GM10266 (cell line): ENCODE data around the gene TBC1D5.

Source experiments
- DNase-seq: peaks from one replicate; pipeline ENCODE4 v3.0.0; 2012; ENCODE audit errors: extremely low spot score
- CTCF ChIP-seq: IDR thresholded peaks from 2 replicates; pipeline ENCODE4 v1.5.1; 2012; ENCODE audit warnings: mild to moderate bottlenecking, low read depth; ENCODE audit not compliant: control insufficient read depth, insufficient read depth; ENCODE audit errors: missing control alignments

Gene TBC1D5

DNA sequence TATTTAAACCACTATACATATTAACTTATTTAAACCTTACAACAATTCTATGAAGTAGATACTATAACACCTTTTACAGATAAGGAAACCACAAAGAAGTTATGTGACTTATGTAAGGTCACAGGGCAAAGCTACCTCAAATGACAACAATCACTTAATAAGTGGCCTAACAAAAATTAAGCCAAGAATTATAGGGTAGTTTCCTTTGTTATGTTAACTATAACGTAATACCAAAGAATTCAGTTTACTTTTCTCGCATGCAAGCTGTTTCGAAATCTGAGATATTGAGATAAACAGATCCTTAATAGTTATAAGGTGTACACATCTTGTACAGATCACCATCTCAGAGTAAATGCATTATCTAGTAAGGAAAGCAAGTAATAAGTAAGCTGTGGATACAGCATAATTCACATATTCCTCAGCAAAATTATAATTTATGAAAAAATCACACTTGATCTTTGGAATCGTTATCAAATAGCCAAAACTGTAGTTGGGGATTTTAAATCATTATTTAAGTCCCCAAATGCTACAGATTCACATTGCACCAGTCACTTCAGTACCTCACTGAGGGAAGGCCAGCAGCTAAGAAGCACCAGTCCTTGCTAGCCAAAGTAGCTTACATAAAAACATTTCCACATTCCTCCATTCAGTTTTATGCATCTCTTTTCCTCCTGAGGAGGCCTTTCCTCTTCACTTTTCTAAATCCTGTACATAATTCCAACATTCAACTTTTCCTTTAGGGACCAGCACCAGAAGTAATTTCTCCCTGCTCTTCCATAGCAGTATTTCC, 226.8 kb downstream of the TBC1D5 start:
- TF ChIP-seq CTCF = no peak
- no peak for DNase-seq

- no peak for TF ChIP-seq CTCF
- DNase-seq = no peak
Measured at GRCh38 chr3:17514597-17514996, 227.8 kb downstream of the TBC1D5 start.

DNA sequence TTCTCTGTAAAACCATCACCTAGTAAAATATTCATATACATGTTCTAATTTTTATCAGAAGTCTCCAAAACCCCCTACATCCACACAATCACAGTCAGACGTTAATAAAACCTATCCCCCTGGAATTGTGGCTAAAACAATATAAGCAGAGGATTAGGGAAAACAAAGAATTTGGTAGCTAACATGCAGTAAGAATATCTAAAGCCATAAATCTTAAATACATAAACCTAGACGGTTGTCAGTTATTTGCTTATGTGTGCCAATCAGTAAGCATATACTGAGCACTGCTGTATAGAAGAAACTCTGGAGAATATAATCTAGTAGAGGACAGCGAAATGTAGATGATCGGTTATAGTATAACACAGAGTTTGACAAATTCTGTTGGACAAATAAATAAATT, 232.2 kb downstream of the TBC1D5 start:
- no peak for DNase-seq
- TF ChIP-seq CTCF = no peak

DNA sequence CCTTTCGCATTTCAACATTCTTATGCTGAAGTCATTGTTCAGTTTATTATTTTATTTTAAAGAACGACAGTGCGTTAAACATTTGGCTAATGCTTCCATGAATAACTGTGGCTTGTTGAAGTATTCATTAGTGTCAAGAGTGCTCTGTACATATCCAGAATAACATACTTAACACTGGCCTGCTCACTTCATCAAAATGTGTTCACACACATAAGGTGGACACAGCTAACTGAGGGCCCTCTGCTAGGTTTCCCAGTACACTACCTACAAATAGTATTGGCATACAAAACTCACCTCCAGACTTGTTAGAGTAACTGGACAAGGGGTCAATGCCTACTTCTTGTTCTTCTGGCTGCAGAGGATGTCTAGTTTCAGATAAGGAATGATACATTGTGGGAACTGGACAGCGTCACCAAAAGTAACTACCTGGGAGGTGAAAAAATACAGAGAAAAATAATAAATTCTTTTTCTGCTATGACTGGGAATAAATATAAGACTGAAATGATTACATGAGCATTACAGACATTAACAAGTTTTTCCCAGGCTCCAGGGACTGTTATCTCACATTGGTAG, 234.2 kb downstream of the TBC1D5 start:
- no peak for TF ChIP-seq CTCF
- no peak for DNase-seq

- no peak for TF ChIP-seq CTCF
- no peak for DNase-seq
Measured at GRCh38 chr3:17507480-17507879, 235.0 kb downstream of the TBC1D5 start.

GRCh38 chr3:17505856-17506255, 236.6 kb downstream of the TBC1D5 start:
- DNase-seq = no peak
- no peak for TF ChIP-seq CTCF

GRCh38 chr3:17501745-17502144, 240.7 kb downstream of the TBC1D5 start:
- no peak for DNase-seq
- TF ChIP-seq CTCF = no peak
